Activated T-cell treated with anti-CD3 and anti-CD28 coated beads, Interleukin-2, amount 50 U/mL, for 1 hour (primary cell): ENCODE measurements around the gene CASKIN2.

Experiments used
- DNase-seq: peaks from one replicate; pipeline ENCODE4 v3.0.0-alpha.2; 2020

Gene CASKIN2, protein sequence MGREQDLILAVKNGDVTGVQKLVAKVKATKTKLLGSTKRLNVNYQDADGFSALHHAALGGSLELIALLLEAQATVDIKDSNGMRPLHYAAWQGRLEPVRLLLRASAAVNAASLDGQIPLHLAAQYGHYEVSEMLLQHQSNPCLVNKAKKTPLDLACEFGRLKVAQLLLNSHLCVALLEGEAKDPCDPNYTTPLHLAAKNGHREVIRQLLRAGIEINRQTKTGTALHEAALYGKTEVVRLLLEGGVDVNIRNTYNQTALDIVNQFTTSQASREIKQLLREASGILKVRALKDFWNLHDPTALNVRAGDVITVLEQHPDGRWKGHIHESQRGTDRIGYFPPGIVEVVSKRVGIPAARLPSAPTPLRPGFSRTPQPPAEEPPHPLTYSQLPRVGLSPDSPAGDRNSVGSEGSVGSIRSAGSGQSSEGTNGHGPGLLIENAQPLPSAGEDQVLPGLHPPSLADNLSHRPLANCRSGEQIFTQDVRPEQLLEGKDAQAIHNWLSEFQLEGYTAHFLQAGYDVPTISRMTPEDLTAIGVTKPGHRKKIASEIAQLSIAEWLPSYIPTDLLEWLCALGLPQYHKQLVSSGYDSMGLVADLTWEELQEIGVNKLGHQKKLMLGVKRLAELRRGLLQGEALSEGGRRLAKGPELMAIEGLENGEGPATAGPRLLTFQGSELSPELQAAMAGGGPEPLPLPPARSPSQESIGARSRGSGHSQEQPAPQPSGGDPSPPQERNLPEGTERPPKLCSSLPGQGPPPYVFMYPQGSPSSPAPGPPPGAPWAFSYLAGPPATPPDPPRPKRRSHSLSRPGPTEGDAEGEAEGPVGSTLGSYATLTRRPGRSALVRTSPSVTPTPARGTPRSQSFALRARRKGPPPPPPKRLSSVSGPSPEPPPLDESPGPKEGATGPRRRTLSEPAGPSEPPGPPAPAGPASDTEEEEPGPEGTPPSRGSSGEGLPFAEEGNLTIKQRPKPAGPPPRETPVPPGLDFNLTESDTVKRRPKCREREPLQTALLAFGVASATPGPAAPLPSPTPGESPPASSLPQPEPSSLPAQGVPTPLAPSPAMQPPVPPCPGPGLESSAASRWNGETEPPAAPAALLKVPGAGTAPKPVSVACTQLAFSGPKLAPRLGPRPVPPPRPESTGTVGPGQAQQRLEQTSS (N-terminal part only)

DNA sequence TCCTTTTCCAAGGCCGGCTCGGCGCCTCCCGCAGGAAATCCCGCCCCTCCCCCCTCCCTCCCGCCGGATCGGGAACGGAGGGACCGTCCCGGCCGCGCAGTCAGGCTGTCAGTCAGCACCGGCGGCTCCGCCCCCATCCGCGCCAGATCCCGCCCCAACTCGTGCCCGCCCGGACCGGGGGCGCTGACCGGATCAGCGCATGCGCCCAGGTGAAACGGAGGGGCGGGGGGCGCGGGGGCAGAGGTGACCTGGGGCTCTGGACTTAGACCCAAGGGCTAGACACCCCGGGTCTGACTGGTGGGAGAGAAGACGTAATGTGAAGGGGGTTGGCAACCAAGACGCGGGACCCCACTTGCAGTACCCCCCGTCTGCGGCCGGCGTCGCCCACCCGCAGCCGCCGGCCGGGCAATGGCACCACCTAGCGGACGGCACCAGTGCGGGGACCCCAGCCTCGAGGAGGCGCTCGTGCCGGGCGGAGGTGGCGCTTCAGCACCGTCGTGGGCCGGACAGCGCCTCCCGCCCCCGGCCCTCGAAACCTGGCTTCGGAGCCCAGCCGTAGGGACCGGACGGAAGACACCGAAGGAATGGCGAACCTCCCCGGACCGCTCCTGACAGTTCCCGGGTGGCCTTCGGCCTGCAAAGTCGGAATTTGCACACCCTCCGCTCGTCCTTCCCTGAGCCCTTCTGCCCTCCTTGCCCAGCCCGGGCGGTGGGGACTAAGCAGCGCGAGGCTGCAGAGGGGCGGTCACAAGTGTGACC is at the start of gene CASKIN2:
Gene CASKIN2 (minus strand): TSS at position 42 of the 759 bp plus-strand sequence. CDS start 1,733 bp downstream, outside the sequence.
- DNase-seq, result peak; percentile 81

DNA sequence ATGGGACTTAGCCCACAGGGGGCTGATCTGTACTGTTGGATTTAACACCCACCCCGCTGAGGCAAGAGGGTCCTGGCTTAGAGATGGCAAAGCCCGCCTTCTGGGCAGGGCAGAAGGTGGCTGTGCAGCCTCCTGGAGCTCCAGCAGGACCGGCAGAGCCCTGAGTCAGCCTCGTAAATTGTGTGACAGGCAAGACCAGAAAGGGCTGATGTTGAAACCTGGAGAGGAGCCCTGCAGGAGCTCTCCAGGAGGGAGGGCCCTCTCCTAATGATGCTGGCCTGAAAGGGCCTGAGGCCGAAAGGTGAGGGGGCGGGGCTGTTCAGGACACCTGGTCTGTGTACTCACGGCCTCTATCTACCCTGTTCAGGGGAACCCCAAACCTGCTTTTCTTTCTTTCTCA is 49.7 kb upstream of the CASKIN2 start:
- no peak for DNase-seq

DNA sequence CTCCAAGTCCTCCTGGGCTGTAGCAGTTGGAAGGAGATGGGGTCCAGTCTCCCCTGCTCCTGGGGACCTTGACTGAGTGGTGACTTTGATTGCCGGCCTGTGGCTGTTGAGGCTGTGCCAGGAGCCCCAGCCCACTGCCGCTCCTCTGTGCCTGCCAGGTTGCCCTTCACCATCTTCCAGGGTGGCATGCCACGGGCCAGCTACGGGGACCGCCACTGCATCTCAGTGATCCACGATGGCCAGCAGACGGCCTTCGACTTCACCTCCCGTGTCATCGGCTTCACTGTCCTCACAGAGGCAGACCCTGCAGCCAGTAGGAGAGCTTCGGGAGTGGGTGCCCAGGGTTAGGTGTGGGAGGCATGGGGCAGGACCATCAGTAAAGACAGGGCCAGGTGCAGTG is 48.9 kb upstream of the CASKIN2 start:
- no peak for DNase-seq

DNA sequence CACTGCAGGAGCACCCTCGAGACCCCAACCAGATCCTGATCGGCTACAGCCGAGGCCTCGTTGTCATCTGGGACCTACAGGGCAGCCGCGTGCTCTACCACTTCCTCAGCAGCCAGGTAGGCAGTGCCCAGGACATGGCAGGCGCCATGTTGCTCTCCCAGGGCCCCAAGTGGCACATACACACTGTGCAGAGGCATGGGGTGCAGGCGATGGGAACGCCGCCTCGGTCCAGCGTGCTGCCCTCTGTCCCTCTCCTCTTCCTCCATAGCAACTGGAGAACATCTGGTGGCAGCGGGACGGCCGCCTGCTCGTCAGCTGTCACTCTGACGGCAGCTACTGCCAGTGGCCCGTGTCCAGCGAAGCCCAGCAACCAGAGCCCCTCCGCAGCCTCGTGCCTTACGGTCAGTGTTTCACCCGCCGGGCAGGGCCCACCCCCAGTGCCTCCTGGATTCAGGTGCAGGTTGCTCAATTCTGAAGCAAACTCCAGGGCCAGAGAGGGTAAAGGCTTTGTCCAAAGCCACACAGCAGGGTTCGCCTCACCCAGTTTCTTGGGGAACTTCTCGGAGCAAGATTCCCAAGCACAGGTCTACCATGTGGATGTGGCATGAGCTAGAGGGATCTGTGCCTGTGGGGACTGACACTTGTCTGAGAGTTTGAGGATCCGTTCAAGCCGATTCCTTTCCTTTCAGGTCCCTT is 47.9 kb upstream of the CASKIN2 start:
- DNase-seq, result no peak

DNA sequence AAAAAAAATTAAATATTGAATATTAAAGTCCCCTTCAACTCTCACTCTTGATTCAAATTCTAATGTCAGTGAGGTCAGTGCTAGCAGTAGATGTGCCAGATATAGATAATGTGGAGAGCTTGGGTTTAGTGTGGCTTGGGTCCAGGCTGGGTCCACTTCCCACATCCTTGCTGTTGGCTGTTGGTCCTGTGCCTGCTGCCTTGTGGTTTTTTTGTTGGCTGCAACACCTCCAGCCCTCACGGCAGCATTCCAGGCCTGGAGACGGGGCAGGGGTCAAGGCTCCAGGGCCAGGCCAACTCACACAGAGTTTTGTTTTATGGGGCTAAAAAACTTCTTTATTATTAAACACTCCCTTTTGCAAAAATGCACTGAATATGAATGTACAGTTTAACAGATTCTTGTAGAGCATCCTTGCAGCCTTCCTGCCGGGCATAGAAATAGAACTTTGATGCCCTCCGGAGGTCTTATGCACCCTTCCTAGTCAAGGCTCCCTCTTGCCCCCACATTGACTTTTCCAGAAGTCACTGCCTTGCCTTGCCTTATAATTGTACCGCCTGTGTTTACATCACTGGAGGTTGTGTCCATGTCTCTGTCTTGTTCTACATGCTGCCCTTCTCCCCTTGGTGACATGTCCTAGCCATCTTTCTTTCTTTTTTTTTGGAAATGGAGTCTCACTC is 46.7 kb upstream of the CASKIN2 start:
- DNase-seq, result no peak

DNA sequence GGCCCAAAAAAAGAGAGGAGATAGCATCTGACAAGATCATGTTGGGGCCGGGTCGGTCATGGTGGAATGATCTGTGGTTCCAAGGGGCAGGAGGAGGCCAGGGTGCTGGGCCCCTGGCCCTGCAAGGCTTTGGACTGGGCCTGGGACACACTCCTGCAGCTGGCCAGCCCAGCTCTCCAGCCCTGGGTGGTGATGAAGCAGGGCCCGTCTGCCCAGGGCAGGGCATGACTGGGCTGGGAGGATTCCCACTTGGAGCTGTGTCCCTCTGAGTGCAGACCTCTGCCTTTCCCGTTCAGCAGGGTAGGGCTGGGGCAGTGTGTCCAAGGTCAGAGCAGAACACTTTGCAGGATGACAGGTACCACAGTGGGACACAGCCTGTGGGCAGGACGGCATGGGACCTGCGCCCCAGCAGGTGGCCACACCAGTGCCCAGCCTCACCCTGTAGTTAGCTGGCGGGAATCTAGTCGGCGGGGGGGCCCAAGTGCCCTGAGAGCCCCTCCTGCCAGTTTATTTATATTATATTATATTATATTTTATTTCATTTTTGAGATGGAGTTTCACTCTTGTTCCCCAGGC is 44.7 kb upstream of the CASKIN2 start:
- no peak for DNase-seq

DNA sequence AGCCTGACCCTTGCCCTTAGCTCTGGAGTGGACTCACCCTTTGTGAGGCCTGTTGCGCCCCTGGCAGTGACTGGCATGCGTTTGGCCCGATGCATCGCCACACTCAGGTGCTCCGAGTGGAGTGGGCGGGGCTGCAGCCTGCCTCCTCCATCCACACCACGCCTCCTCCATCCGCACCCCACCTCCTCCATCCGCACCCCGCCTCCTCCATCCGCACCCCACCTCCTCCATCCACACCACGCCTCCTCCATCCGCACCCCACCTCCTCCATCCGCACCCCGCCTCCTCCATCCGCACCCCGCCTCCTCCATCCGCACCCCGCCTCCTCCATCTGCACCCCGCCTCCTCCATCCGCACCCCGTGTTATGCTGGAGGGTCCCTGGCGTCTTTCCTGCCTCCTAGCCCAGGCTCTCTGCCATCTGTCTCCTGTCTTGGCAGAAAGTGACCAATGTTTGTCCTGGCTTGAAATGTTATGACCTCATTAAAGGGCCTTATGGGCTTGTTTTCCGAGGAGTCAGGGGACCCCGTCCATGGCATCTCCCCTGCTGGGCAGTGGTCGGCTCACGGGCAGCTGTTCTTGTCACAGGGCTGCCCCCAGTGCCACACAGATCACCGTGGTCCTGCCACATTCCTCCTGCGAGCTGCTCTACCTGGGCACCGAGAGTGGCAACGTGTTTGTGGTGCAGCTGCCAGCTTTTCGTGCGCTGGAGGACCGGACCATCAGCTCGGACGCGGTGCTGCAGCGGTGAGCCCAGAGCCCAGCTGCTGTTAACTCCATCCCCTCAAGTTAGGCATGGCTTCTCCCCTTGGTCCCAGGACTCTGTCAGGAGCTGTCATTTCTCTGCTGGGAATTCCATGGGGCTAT is 43.6 kb upstream of the CASKIN2 start:
- no peak for DNase-seq

DNA sequence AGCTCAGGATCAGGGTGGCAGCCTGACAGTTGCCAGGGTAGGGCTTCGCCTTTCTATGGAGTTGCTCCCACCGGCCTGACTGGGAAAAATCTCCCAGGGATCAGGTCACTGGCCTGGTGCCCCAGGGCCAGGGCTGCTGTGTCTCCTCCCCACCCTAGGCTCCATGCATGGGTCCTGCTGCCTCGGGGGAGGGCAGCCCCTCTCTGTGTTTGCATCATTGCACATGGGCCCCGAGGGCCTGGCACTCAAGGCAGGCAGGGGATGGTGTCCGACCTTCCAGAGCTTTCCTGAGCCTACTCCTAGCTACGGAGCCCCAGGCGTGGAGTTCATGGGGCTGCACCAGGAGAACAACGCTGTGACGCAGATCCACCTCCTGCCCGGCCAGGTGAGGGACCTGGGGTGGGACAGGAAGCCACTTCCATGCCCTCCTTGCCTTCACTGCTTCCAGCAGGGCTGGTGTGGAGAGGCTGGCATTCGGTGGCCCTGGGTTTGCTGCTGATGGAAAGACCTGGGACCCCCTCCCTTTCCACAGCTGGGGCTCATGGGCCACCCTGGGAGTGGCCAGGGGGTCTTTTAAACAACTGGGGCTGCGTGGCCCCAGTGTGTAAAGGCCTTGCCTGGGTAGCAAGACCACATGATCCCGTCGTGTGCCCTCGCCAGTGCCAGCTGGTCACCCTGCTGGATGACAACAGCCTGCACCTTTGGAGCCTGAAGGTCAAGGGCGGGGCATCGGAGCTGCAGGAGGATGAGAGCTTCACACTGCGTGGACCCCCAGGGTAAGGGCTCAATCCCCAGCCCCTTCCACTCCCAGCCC is 42.7 kb upstream of the CASKIN2 start:
- no peak for DNase-seq

DNA sequence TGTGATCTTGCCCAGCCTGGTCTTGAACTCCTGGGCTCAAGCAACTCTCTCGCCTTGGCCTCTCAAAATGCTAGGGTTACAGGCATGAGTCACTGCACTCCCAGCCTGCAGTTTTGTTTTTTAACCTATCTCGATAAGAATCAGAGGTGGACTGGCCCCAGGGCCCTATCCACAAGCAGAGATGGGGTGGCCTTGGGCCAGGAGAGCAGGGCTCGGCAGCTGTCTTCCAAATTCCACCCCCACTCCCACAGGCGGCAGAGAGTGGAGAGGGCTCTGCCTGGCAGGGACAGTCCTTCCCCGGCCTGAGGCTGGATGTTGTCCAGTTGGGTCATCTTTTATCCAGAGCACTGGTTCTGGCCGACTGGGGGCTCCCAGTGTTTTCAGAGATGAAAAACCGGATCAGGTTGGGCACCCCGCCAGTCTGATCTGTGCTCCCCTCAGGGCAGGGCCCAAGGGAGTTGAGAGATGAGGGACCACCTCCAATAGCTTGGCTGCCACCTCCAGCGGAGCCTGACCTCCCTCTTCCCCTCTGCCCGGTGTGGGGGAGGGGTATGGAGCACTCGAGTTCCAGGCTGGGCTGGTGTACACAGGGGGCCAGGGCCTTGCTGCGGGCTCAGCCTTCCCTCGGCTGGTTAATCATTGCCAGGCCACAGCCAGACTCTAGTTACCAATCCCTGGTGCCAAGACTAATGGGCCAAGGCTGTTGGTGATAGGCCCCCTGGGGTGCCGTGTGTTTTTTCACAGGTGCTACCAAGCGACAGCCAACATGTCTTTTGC is 41.9 kb upstream of the CASKIN2 start:
- DNase-seq, result no peak

DNA sequence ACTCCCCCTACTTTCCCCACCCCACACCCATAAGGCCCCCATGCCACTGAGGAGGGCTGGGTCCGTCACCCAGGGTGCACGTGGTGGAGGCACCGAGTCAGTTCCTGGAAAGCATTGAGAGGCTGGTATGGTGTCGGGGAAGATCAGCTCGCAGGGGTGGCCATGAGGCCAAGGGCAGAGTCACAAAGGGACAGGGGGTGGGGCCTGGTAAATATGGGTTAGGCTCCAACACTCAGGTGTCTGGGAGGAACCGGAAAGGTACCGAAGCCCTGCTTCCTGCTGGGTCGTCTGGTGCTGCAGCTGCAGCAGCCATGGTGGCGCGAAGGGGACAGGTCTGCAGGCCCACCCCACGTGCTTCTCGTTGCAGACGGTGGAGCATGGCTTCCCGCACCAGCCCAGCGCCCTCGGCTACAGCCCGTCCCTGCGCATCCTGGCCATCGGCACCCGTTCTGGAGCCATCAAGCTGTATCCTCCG is 40.4 kb upstream of the CASKIN2 start:
- no peak for DNase-seq

DNA sequence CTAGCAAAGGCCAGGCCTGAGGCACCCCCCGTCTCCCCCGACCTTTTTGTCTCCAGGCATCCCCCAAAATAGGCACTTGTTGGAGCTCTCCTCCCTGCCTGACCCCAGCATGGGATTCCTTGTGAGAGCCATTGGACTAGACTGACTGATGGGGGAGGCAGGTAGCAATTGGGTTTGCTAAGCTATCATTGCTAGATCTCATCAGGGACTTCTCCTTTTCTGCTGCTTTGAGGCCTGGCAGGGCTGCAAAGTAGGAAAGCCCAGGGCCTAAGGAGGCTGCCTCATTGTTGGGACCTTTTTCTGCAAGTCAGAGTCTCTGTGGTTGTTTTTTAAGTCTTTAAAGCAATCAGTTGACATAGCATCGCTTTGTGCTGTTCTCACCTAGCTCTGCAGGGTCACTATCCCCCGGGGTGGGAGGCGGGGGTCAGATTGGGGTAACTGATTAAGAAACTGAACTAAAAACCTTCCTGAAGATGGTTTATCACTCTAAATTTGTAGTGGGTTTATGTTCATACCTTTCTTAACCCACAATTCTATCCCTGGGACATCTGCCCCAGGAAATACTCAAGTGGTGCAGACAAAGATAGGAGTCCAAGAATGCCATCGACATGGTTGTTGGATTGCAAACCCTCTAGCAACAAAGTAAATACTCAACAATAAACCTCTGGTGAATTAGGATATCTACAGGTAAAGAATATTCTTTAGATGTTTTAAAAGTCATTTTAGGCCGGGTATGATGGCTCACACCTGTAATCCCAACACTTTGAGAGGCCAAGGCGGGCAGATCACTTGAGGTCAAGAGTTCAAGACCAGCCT is 38.2 kb upstream of the CASKIN2 start:
- no peak for DNase-seq

DNA sequence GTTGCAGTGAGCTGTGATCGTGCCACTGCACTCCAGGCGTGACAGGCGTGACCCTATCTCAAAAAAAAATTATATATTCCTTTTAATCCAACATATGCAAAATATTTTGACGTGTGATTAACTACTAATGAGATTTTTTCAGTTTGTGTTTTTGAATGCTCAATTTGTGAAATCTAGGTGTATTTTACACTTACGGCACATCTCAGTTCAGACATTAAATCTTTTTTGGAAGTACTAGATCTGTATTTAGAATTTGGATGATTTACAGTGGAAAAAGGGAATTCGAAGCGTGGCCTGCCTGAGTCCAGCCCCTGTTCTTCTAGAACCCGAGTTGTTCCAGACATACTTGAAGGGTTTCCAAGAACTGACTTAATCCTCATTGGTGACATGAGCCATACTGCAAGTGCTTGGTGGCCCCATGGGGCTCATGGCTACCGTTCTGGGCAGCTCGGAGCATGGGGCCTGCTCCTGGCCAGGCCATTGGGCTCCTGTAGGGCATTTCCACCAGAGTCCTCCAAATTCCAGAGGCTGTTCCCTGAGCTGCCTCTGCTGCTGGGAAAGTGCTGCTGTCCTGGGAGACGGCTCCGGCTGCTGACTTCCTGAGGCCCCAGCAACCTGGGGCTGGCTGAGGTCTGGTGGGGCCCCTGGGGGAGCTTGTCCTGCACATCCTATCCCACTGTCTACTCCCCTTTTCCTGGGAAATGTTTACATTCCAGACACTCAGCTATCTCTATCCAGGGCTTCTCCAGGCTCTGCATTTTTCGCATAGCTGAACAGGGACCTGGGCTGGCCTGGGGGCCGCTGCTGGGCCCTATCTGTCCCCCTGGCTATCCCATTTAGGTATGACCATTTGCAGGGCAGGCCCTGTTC is 37.3 kb upstream of the CASKIN2 start:
- no peak for DNase-seq

DNA sequence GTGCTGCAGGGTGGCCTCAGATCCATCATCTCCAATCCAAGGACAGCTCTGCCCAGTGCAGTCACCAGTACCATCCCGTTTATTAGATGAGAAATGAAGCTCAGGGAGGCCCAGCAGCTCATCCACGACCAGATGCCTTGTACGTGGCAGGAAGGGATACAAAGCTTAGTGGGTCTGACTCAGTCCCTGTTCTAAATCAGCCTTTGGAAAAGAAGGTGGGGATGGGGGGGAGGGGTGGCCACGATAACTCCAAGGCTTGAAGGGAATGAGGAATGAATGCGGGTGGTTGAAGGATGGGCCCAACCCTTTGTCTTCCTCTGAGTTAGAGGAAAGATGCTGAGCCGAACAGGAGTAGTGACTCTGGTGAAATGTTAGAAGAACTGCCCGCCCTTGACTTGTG is 35.9 kb upstream of the CASKIN2 start:
- DNase-seq, result no peak

DNA sequence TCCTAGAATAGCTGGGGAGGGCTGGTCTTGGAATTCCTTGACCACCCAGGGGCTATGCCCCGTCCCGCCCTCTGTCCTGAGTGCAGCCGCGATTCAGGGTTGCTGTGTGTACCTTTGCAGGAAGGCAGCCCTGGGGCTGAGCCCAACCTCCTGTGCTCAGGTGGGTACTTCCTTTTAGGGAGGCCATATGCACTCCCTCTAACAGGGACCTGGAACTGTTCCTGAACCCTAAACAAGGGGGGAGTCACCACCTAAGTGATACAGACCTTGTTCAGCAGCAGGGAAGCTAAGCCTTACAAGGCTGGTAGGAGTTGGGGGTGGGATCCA is 34.8 kb upstream of the CASKIN2 start:
- DNase-seq, result no peak

DNA sequence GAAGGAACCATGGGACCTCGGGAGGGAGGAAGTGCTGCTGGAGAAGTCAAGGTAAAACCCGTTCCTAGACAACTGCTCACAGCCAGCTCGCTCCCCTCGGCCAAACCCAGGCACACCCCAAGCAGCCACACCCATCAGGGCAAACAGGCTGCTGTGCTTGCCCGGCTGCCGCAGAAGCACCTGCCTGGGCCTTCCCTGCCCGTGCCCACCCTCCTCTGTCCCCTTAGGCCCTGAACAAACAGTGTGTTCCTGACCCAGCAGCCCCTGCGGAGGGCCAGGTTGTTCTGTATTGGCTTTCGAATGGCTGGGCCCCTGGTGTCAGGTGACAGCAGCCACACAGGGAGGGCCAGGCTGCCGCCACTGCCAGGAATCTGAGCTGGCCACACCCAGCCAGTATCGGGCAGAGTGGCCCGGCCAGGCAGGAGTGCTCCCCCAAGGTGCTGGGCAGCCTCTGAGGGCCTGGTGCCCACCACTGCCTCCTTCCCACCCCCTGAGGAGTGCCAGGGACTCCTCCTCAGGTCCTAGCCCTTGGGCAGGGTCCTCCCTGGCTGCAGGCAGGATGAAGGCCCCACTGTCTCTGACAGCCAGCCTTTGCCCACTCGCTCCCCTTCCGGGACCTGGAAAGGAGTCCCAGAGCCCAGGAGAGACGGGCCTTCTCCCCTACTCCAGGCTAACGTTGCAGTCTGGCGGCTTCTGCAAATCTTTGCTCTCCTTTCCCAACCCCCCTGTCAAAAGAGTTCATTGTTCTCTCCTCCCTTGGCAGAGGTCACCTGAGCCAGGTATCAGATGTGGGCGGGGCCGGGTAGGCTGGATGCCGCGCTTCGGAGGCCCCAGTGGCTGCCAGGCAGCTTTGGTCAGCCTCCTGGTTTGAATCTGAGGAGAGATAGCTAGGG is 34.2 kb upstream of the CASKIN2 start:
- no peak for DNase-seq
